CD14-positive monocyte (primary cell): ENCODE measurements around the gene WWTR1. TPM values are rescaled to one million over a fixed set of nuclear protein-coding genes. Genes with fewer than 3 reads are reported as not detected.

Experiments used
- DNase-seq, 3 donors: peaks; one replicate each; pipeline ENCODE4 v3.0.0-alpha.2; 2011 to 2022
- H2AFZ ChIP-seq: 2 replicates; pipeline ENCODE4 v1.6.0; 2012; ENCODE audit warnings: mild to moderate bottlenecking, low read depth, low read length, inconsistent platforms; ENCODE audit not compliant: insufficient read depth, poor library complexity, severe bottlenecking
- H3K27ac ChIP-seq, 2 donors: 1 replicate in 1 of 2; 2 replicates in 1 of 2; pipeline ENCODE4 v1.5.1; 2012 to 2013; ENCODE audit warnings: low read length in 2 of 2, control low read depth in 1 of 2, inconsistent platforms in 1 of 2, low read depth in 1 of 2, mild to moderate bottlenecking in 1 of 2
- H3K27me3 ChIP-seq, 2 donors: one replicate each; pipeline versions ENCODE4 v1.6.0 to v1.6.1; 2011 to 2013; ENCODE audit warnings: low read length in 2 of 2; ENCODE audit not compliant: control insufficient read depth in 2 of 2, insufficient read depth in 2 of 2
- H3K36me3 ChIP-seq, 2 donors: replicated peaks in 1 of 2; 1 replicate in 1 of 2; 2 replicates in 1 of 2; pipeline versions ENCODE4 v1.5.1 to v1.6.1; 2012 to 2013; ENCODE audit warnings: low read length in 2 of 2, control low read depth in 1 of 2, inconsistent platforms in 1 of 2, mild to moderate bottlenecking in 1 of 2; ENCODE audit not compliant: insufficient read depth in 2 of 2, control insufficient read depth in 1 of 2
- H3K4me1 ChIP-seq, 2 donors: 1 replicate in 1 of 2; 2 replicates in 1 of 2; pipeline versions ENCODE4 v1.5.1 to v1.6.1; 2012 to 2013; ENCODE audit warnings: low read length in 2 of 2, control low read depth in 1 of 2, inconsistent platforms in 1 of 2, mild to moderate bottlenecking in 1 of 2, moderate library complexity in 1 of 2; ENCODE audit not compliant: insufficient read depth in 2 of 2, control insufficient read depth in 1 of 2
- H3K4me2 ChIP-seq: replicated peaks from 2 replicates; pipeline ENCODE3; 2012; ENCODE audit warnings: low read length, moderate library complexity, mild to moderate bottlenecking; ENCODE audit not compliant: poor library complexity, severe bottlenecking; ENCODE audit errors: extremely low read depth
- H3K4me3 ChIP-seq, 3 experiments: fragments of 200-600 bp in 1 of 3; sonication (generic) in 1 of 3; replicated peaks in 1 of 3; 1 replicate in 2 of 3; 2 replicates in 1 of 3; pipeline ENCODE4 v1.5.1; 2011 to 2013; ENCODE audit warnings: low read length in 3 of 3, mild to moderate bottlenecking in 3 of 3, control low read depth in 2 of 3, low read depth in 2 of 3, inconsistent platforms in 1 of 3, moderate library complexity in 1 of 3
- H3K79me2 ChIP-seq: 2 replicates; pipeline ENCODE4 v1.6.0; 2012; ENCODE audit warnings: mild to moderate bottlenecking, control low read depth, inconsistent platforms, low read length, moderate library complexity; ENCODE audit not compliant: insufficient read depth
- H3K9ac ChIP-seq: 2 replicates; pipeline ENCODE4 v1.6.0; 2017; ENCODE audit warnings: low read length, mild to moderate bottlenecking; ENCODE audit not compliant: insufficient read depth, poor library complexity, severe bottlenecking
- H3K9me3 ChIP-seq, 2 donors: replicated peaks in 1 of 2; 1 replicate in 1 of 2; 2 replicates in 1 of 2; pipeline versions ENCODE4 v1.5.1 to v1.6.1; 2012 to 2013; ENCODE audit warnings: low read length in 2 of 2, control low read depth in 1 of 2; ENCODE audit not compliant: control insufficient read depth in 1 of 2, insufficient read depth in 1 of 2
- H4K20me1 ChIP-seq: 2 replicates; pipeline ENCODE4 v1.6.0; 2012; ENCODE audit warnings: mild to moderate bottlenecking, low read length, control low read depth, moderate library complexity; ENCODE audit not compliant: insufficient read depth
- H3K27ac Mint-ChIP-seq, 7 donors: one replicate each; pipeline ENCODE4 v1.8.0; 2020; ENCODE audit warnings: mild to moderate bottlenecking in 7 of 7, mixed read lengths in 7 of 7, moderate library complexity in 6 of 7, inconsistent platforms in 2 of 7
- H3K27me3 Mint-ChIP-seq, 3 donors: one replicate each; pipeline ENCODE4 v1.8.0; 2021 to 2022; ENCODE audit warnings: low read depth in 3 of 3, mild to moderate bottlenecking in 3 of 3, mixed read lengths in 3 of 3, moderate library complexity in 3 of 3, inconsistent platforms in 1 of 3
- H3K36me3 Mint-ChIP-seq, 2 donors: one replicate each; pipeline ENCODE4 v1.8.0; 2020; ENCODE audit warnings: mixed read lengths in 2 of 2, inconsistent platforms in 1 of 2, mild to moderate bottlenecking in 1 of 2
- H3K4me1 Mint-ChIP-seq: one replicate; pipeline ENCODE4 v1.8.0; 2020; ENCODE audit warnings: mild to moderate bottlenecking, mixed read lengths
- H3K4me3 Mint-ChIP-seq, 2 donors: one replicate each; pipeline ENCODE4 v1.8.0; 2020; ENCODE audit warnings: mild to moderate bottlenecking in 2 of 2, mixed read lengths in 2 of 2, moderate library complexity in 1 of 2
- H3K9me3 Mint-ChIP-seq, 7 donors: one replicate each; pipeline ENCODE4 v1.8.0; 2020 to 2022; ENCODE audit warnings: mixed read lengths in 7 of 7, mild to moderate bottlenecking in 6 of 7, moderate library complexity in 6 of 7, inconsistent platforms in 2 of 7
- CTCF ChIP-seq: fragments of 200-600 bp; IDR thresholded peaks from one replicate; pipeline ENCODE4 v1.8.0; 2022; ENCODE audit warnings: antibody characterized with exemption, mild to moderate bottlenecking
- WGBS: methylation state at CpG from one replicate; pipeline ENCODE4 v1.1.5; 2013; ENCODE audit warnings: missing lambda C conversion rate; ENCODE audit not compliant: insufficient coverage; 5-methylcytosine and 5-hydroxymethylcytosine counted together
- intact Hi-C, 2 donors: fragments of 100-400 bp; cut with micrococcal nuclease; formaldehyde crosslinking; loops; one replicate each; pipeline versions ENCODE4 v1.15.0 to v1.15.1; 2023
- polyA plus RNA-seq, 3 donors: library from polyadenylated mRNA; depleted of rRNA in 1 of 3; unstranded in 2 of 3; stranded (reverse) in 1 of 3; fragments of 300-500 nt in 2 of 3; fragments of >200 nt in 1 of 3; fragmentation: Illumina TruSeq in 2 of 3; gene quantifications; 1 replicate in 2 of 3; 2 replicates in 1 of 3; pipeline ENCODE4 v1.2.3, GENCODE V29; 2012 to 2021

The WWTR1 gene
- polyA plus RNA-seq, 3 donors: not detected

- Histone ChIP-seq H3K27ac (no peak overlapping the region), H3K4me3 (no peak overlapping the region), H3K79me2 (no peaks in the 10 kb centered on the region), H3K4me1 (no peaks in the 10 kb centered on the region), H3K9ac (no peak overlapping the region), H3K9me3 (no peaks in the 10 kb centered on the region), H2AFZ (no peak overlapping the region), H3K4me2 (no peak overlapping the region), H3K27me3 (peaks cover 12 to 44% of the 10 kb centered on the region in 2 donors), H3K36me3 (no peaks in the 10 kb centered on the region), H4K20me1 (no peaks in the 10 kb centered on the region)
- intact Hi-C loops: no loop called here
- Mint-ChIP-seq H3K36me3 (no peaks in the 10 kb centered on the region), H3K4me3 (no peak overlapping the region), H3K27ac (no peak overlapping the region), H3K27me3 (peaks cover 12 to 43% (median 21%) of the 10 kb centered on the region in 3 donors), H3K4me1 (no peaks in the 10 kb centered on the region), H3K9me3 (no peaks in the 10 kb centered on the region)
- 86% methylated on average over 1 of the region's 2 CpGs for WGBS
- DNase-seq: no peak
- no peak for TF ChIP-seq CTCF
These were observed 105.1 kb downstream of the WWTR1 start for GRCh38 chr3:149552700-149553099.

GRCh38 chr3:149551500-149551899, 106.3 kb downstream of the WWTR1 start:
- Mint-ChIP-seq H3K4me1 (no peaks in the 10 kb centered on the region), H3K4me3 (no peak overlapping the region), H3K27ac (no peak overlapping the region), H3K9me3 (no peaks in the 10 kb centered on the region), H3K27me3 (peaks cover 16 to 48% (median 23%) of the 10 kb centered on the region in 3 donors), H3K36me3 (no peaks in the 10 kb centered on the region)
- H3K36me3 ChIP-seq: no peaks in the 10 kb centered on the region
- no peak overlapping the region for H3K9ac ChIP-seq
- peaks cover 12 to 44% of the 10 kb centered on the region in 2 donors for H3K27me3 ChIP-seq
- intact Hi-C loops: no loop called here
- H4K20me1 ChIP-seq: no peaks in the 10 kb centered on the region
- no peaks in the 10 kb centered on the region for H3K9me3 ChIP-seq
- H2AFZ ChIP-seq: no peak overlapping the region
- H3K79me2 ChIP-seq: no peaks in the 10 kb centered on the region
- no peak overlapping the region for H3K4me2 ChIP-seq
- no peak for DNase-seq
- no peaks in the 10 kb centered on the region for H3K4me1 ChIP-seq
- no peak overlapping the region for H3K27ac ChIP-seq
- H3K4me3 ChIP-seq: no peak overlapping the region
- no peak for TF ChIP-seq CTCF
